Dendritic cell treated with granulocyte-macrophage colony-stimulating factor and Interleukin-4, amounts not matched to agents 40 ng/mL and 50 ng/mL, for 4 days (primary cell): ENCODE measurements around the gene TPD52L2.
"Not testable (repeated sequence)": the region's sequence is repeated elsewhere in the genome, so short reads cannot be mapped to it uniquely, and the experiment has no call there.

Experiments used
- H3K27ac Mint-ChIP-seq: one replicate; pipeline ENCODE4 v1.8.0; 2022; ENCODE audit warnings: mild to moderate bottlenecking, mixed read lengths
- H3K27me3 Mint-ChIP-seq: one replicate; pipeline ENCODE4 v1.8.0; 2022; ENCODE audit warnings: mild to moderate bottlenecking, mixed read lengths
- H3K36me3 Mint-ChIP-seq: one replicate; pipeline ENCODE4 v1.8.0; 2022; ENCODE audit warnings: low read depth, mixed read lengths
- H3K4me1 Mint-ChIP-seq: one replicate; pipeline ENCODE4 v1.8.0; 2022; ENCODE audit warnings: low read depth, mixed read lengths
- H3K4me3 Mint-ChIP-seq: one replicate; pipeline ENCODE4 v1.8.0; 2022; ENCODE audit warnings: mild to moderate bottlenecking, moderate library complexity, mixed read lengths
- H3K9me3 Mint-ChIP-seq: one replicate; pipeline ENCODE4 v1.8.0; 2022; ENCODE audit warnings: mixed read lengths
- intact Hi-C: fragments of 100-400 bp; cut with micrococcal nuclease; formaldehyde crosslinking; loops from one replicate; pipeline ENCODE4 v1.15.0; 2022

Gene TPD52L2

GRCh38 chr20:63843222-63843621 is 21.8 kb upstream of the TPD52L2 start:
- Mint-ChIP-seq H3K27ac (no peak overlapping the region), H3K36me3 (no peaks in the 10 kb centered on the region), H3K4me1 (peaks cover 37% of the 10 kb centered on the region), H3K27me3 (peaks cover 56% of the 10 kb centered on the region), H3K9me3 (no peaks in the 10 kb centered on the region), H3K4me3 (no peak overlapping the region)
- intact Hi-C loops: no loop called here

GRCh38 chr20:63843778-63844177 is 21.3 kb upstream of the TPD52L2 start:
- Mint-ChIP-seq H3K27ac (no peak overlapping the region), H3K9me3 (no peaks in the 10 kb centered on the region), H3K36me3 (no peaks in the 10 kb centered on the region), H3K27me3 (peaks cover 60% of the 10 kb centered on the region), H3K4me3 (no peak overlapping the region), H3K4me1 (peaks cover 42% of the 10 kb centered on the region)
- intact Hi-C loops: no loop called here

GRCh38 chr20:63844511-63844991 is 20.5 kb upstream of the TPD52L2 start:
- H3K4me1 Mint-ChIP-seq: peaks cover 40% of the 10 kb centered on the region
- no peaks in the 10 kb centered on the region for H3K36me3 Mint-ChIP-seq
- H3K27ac Mint-ChIP-seq: no peak overlapping the region
- intact Hi-C loops: no loop called here
- H3K4me3 Mint-ChIP-seq: no peak overlapping the region
- peaks cover 60% of the 10 kb centered on the region for H3K27me3 Mint-ChIP-seq
- no peaks in the 10 kb centered on the region for H3K9me3 Mint-ChIP-seq

- H3K27ac Mint-ChIP-seq: no peak overlapping the region
- peaks cover 55% of the 10 kb centered on the region for H3K27me3 Mint-ChIP-seq
These were observed 18.8 kb upstream of the TPD52L2 start for GRCh38 chr20:63846128-63846771.

GRCh38 chr20:63846888-63847236 is 18.2 kb upstream of the TPD52L2 start:
- Mint-ChIP-seq H3K27ac (no peak overlapping the region), H3K27me3 (peaks cover 52% of the 10 kb centered on the region), H3K4me3 (no peak overlapping the region), H3K36me3 (no peaks in the 10 kb centered on the region), H3K9me3 (no peaks in the 10 kb centered on the region), H3K4me1 (peaks cover 50% of the 10 kb centered on the region)
- intact Hi-C loops: no loop called here

More at GRCh38 chr20:63846128-63846771, 18.8 kb upstream of the TPD52L2 start:
- peaks cover 46% of the 10 kb centered on the region for H3K4me1 Mint-ChIP-seq
- peak overlapping the region; percentile 46 for H3K4me3 Mint-ChIP-seq
- no peaks in the 10 kb centered on the region for H3K9me3 Mint-ChIP-seq
- no peaks in the 10 kb centered on the region for H3K36me3 Mint-ChIP-seq
- intact Hi-C loops: no loop called here

- intact Hi-C loops: no loop called here
- H3K4me1 Mint-ChIP-seq: peaks cover 49% of the 10 kb centered on the region
- no peaks in the 10 kb centered on the region for H3K9me3 Mint-ChIP-seq
- no peaks in the 10 kb centered on the region for H3K36me3 Mint-ChIP-seq
- no peak overlapping the region for H3K27ac Mint-ChIP-seq
- H3K27me3 Mint-ChIP-seq: peaks cover 46% of the 10 kb centered on the region
- H3K4me3 Mint-ChIP-seq: no peak overlapping the region
These were observed 17.6 kb upstream of the TPD52L2 start for GRCh38 chr20:63847237-63848002.

- peaks cover 55% of the 10 kb centered on the region for H3K4me1 Mint-ChIP-seq
- intact Hi-C loops: no loop called here
- no peak overlapping the region for H3K4me3 Mint-ChIP-seq
- no peak overlapping the region for H3K27ac Mint-ChIP-seq
- H3K9me3 Mint-ChIP-seq: no peaks in the 10 kb centered on the region
- peaks cover 38% of the 10 kb centered on the region for H3K27me3 Mint-ChIP-seq
- H3K36me3 Mint-ChIP-seq: no peaks in the 10 kb centered on the region
These were observed 16.8 kb upstream of the TPD52L2 start for GRCh38 chr20:63848003-63848911.

GRCh38 chr20:63850689-63851547 is 14.2 kb upstream of the TPD52L2 start:
- intact Hi-C loops: loop anchor here (10.0 kb wide), 1 partner anchor 316 kb away; the partner anchor contains the start of gene PTK6
- Mint-ChIP-seq H3K27ac (peak overlapping the region; percentile 52), H3K36me3 (no peaks in the 10 kb centered on the region), H3K4me1 (peaks cover 63% of the 10 kb centered on the region), H3K9me3 (no peaks in the 10 kb centered on the region), H3K4me3 (no peak overlapping the region), H3K27me3 (peaks cover 14% of the 10 kb centered on the region)

GRCh38 chr20:63851548-63851943 is 13.5 kb upstream of the TPD52L2 start:
- H3K9me3 Mint-ChIP-seq, H3K36me3 Mint-ChIP-seq: not testable (repeated sequence)
- Mint-ChIP-seq H3K27me3 (peaks cover 15% of the 10 kb centered on the region), H3K27ac (peak overlapping the region; percentile 52), H3K4me1 (peaks cover 63% of the 10 kb centered on the region), H3K4me3 (peak overlapping the region; percentile 4)
- intact Hi-C loops: loop anchor here (10.0 kb wide), 1 partner anchor 317 kb away; the partner anchor contains the start of gene PTK6

GRCh38 chr20:63853733-63854068 is 11.4 kb upstream of the TPD52L2 start:
- Mint-ChIP-seq H3K4me1 (peaks cover 77% of the 10 kb centered on the region), H3K27ac (peak overlapping the region; percentile 95)

GRCh38 chr20:63854069-63854765 is 10.9 kb upstream of the TPD52L2 start:
- peaks cover 83% of the 10 kb centered on the region for H3K4me1 Mint-ChIP-seq
- no peaks in the 10 kb centered on the region for H3K9me3 Mint-ChIP-seq
- intact Hi-C loops: loop anchor here (10.0 kb wide), 1 partner anchor 319 kb away; the partner anchor contains the start of gene PTK6
- H3K4me3 Mint-ChIP-seq: peak overlapping the region; percentile 70
- H3K27ac Mint-ChIP-seq: peak overlapping the region; percentile 95
- H3K27me3 Mint-ChIP-seq: peaks cover 12% of the 10 kb centered on the region
- no peaks in the 10 kb centered on the region for H3K36me3 Mint-ChIP-seq

More at GRCh38 chr20:63853733-63854068, 11.4 kb upstream of the TPD52L2 start:
- not testable (repeated sequence) for H3K9me3 Mint-ChIP-seq, H3K36me3 Mint-ChIP-seq
- Mint-ChIP-seq H3K27me3 (peaks cover 12% of the 10 kb centered on the region), H3K4me3 (peak overlapping the region; percentile 70)
- intact Hi-C loops: loop anchor here (10.0 kb wide), 1 partner anchor 319 kb away; the partner anchor contains the start of gene PTK6

GRCh38 chr20:63854766-63855362 is 10.2 kb upstream of the TPD52L2 start:
- intact Hi-C loops: loop anchor here (10.0 kb wide), 1 partner anchor 320 kb away; the partner anchor contains the start of gene PTK6
- Mint-ChIP-seq H3K36me3 (no peaks in the 10 kb centered on the region), H3K9me3 (no peaks in the 10 kb centered on the region), H3K27ac (peak overlapping the region; percentile 95), H3K4me3 (peak overlapping the region; percentile 70), H3K4me1 (peaks cover 89% of the 10 kb centered on the region), H3K27me3 (peaks cover 12% of the 10 kb centered on the region)
